GM21526 (cell line): ENCODE measurements around the gene PLVAP.

Experiments used
- ATAC-seq: cut with Tn5 transposase; IDR thresholded peaks from one replicate; pipeline ENCODE4 v1.9.1; 2021; ENCODE audit warnings: moderate library complexity; ENCODE audit not compliant: unreplicated experiment, low FRiP score

PLVAP gene

DNA sequence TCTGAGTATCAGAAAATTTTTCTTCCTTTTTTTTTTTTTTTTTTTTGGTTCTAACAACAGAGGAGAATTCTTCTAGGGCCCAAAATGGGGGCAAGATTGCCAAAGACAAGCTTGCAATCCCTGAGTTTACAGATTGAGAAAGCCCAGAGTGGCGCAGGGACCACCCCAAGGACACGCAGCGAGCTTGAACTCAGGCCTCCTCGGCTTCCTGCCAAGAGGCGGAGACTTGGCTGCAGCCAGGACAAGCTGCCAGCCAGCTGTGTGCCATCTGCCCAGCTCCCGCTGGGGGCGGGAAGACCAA, 72.0 kb downstream of the PLVAP start:
- no peak for ATAC-seq

DNA sequence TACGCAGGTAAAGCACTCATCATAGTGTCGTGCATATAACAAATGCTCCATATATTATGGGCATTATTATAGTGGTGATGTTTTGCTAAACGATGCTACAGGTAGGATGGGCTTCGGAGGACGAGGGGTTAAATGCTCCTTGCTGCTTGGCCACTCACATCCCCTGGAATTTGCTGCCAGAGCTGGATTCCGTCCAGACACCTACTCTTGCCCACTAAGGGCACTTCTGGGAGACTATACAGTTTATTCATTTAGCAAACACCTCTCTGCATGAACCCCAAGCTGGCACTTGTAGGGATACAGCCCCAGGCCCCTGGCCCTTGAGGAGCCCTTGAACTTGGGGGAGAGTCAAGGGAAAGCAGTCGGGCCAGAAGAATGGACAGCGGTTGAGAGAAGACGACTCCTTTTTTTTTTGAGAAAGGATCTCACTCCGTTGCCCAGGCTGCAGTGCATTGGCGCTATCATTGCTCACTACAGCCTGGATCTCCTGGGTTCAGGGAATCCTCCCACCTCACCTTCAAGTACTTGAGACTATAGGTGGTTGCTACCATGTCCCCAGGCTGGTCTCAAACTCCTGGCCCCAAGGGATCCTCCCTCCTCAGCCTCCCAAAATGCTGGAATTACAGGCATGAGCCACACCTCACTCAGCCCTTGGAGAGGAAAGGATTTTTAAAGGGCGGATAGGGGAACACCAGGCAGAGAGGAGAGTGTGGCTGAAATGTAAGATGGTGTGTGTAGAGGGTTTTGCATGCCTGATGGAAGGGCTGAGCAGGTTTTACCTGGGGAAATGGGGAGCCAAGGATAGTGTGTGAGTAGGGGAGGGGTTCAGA, 72.5 kb downstream of the PLVAP start:
- ATAC-seq, result no peak

GRCh38 chr19:17303940-17304267, 73.2 kb downstream of the PLVAP start:
- no peak for ATAC-seq

- peak; percentile 51 for ATAC-seq
These were observed 73.8 kb downstream of the PLVAP start, which contains the start of gene ABHD8 for GRCh38 chr19:17303167-17303939. Gene ABHD8, minus strand, starts transcription at chr19:17303425. Its CDS starts 1,809 bp downstream, at chr19:17301616.

- ATAC-seq, result no peak
These were observed 74.6 kb downstream of the PLVAP start for GRCh38 chr19:17302391-17303166.
